Spleen (tissue), 7 donors: Measurements from ENCODE around the gene IRS2.

Experiments
- POLR2AphosphoS5 ChIP-seq, 3 donors: sonication (generic); formaldehyde crosslinking; IDR thresholded peaks; one replicate each; pipeline ENCODE4 v1.5.1; 2017; ENCODE audit warnings: antibody characterized with exemption in 3 of 3
- TF ChIP-seq, protein P1 (sequence below), 11 experiments: fragments of 200-600 bp in 7 of 11; fragments of 450-650 bp in 4 of 11; sonication (generic) in 4 of 11; IDR thresholded peaks in 8 of 11; conservative IDR thresholded peaks in 3 of 11; 1 replicate in 7 of 11; 2 replicates in 4 of 11; pipeline versions ENCODE4 v1.4.0 to v1.8.0; 2016 to 2021; ENCODE audit warnings: antibody characterized with exemption in 11 of 11, inconsistent platforms in 4 of 11, mild to moderate bottlenecking in 1 of 11
- donor health status: DM: no; HTN: no; CAD: no; lungs with moderate emphysema.
- donor health status: DM: no; HTN: no; CAD: no.
- donor health status: DM: no; HTN: no; CAD: no.

- TF ChIP-seq POLR2AphosphoS5 (IDR thresholded peaks at IDR 0.05) = no peak
- TF ChIP-seq, protein P1, sequence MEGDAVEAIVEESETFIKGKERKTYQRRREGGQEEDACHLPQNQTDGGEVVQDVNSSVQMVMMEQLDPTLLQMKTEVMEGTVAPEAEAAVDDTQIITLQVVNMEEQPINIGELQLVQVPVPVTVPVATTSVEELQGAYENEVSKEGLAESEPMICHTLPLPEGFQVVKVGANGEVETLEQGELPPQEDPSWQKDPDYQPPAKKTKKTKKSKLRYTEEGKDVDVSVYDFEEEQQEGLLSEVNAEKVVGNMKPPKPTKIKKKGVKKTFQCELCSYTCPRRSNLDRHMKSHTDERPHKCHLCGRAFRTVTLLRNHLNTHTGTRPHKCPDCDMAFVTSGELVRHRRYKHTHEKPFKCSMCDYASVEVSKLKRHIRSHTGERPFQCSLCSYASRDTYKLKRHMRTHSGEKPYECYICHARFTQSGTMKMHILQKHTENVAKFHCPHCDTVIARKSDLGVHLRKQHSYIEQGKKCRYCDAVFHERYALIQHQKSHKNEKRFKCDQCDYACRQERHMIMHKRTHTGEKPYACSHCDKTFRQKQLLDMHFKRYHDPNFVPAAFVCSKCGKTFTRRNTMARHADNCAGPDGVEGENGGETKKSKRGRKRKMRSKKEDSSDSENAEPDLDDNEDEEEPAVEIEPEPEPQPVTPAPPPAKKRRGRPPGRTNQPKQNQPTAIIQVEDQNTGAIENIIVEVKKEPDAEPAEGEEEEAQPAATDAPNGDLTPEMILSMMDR (IDR thresholded peaks at IDR 0.05 in 8 of 11, conservative IDR thresholded peaks at IDR 0.05 in 3 of 11) = no peak
Observed at GRCh38 chr13:109722068-109722467, 64.3 kb downstream of the IRS2 start.
